H1 (cell line): ENCODE data around the gene TMEM163. TPM values are rescaled to one million over a fixed set of nuclear protein-coding genes. Genes with fewer than 3 reads are reported as not detected.

ENCODE experiments used
- CTCF ChIA-PET: fragments of 300-600 bp; sonication (Branson Sonifier 250); formaldehyde crosslinking; loops from one replicate; lab custom pipeline; 2021; ENCODE audit not compliant: partially characterized antibody; lab: Charles Lee
- POLR2A ChIA-PET: fragments of 300-600 bp; sonication (Branson Sonifier 250); formaldehyde crosslinking; loops from one replicate; lab custom pipeline; 2021; ENCODE audit warnings: inconsistent platforms; ENCODE audit not compliant: partially characterized antibody; lab: Charles Lee
- DNase-seq, 2 experiments: peaks; one replicate each; pipeline versions ENCODE4 v3.0.0 to v3.0.0-alpha.2; 2010 to 2022; ENCODE audit warnings: low spot score in 2 of 2, low read depth in 1 of 2, mixed read lengths in 1 of 2
- FAIRE-seq: peaks from 2 replicates; lab custom pipeline; 2011; peaks lifted over from hg19 to GRCh38; lab: Jason Lieb, UNC
- H2AFZ ChIP-seq: 2 replicates; pipeline ENCODE4 v1.8.1; 2012; ENCODE audit warnings: low read length, inconsistent platforms
- H2AK5ac ChIP-seq: 2 replicates; pipeline ENCODE4 v1.6.1; 2013; ENCODE audit warnings: low read depth, low read length
- H2BK120ac ChIP-seq: replicated peaks from 2 replicates; pipeline ENCODE3; 2013; ENCODE audit warnings: low read depth, low read length, inconsistent platforms
- H2BK12ac ChIP-seq: 2 replicates; pipeline ENCODE4 v1.6.1; 2013; ENCODE audit warnings: low read depth, low read length
- H2BK15ac ChIP-seq: 2 replicates; pipeline ENCODE4 v1.6.1; 2013; ENCODE audit warnings: low read length
- H2BK20ac ChIP-seq: 2 replicates; pipeline ENCODE4 v1.6.1; 2013; ENCODE audit warnings: low read length
- H2BK5ac ChIP-seq: 2 replicates; pipeline ENCODE4 v1.6.1; 2013; ENCODE audit warnings: low read depth, low read length
- H3K14ac ChIP-seq: 2 replicates; pipeline ENCODE4 v1.6.1; 2013; ENCODE audit warnings: inconsistent platforms; ENCODE audit not compliant: insufficient read length
- H3K18ac ChIP-seq: 2 replicates; pipeline ENCODE4 v1.6.1; 2013; ENCODE audit warnings: low read length; ENCODE audit errors: extremely low read depth
- H3K23ac ChIP-seq: 2 replicates; pipeline ENCODE4 v1.6.1; 2013; ENCODE audit warnings: inconsistent platforms; ENCODE audit not compliant: insufficient read length
- H3K23me2 ChIP-seq: 2 replicates; pipeline ENCODE4 v1.6.1; 2013; ENCODE audit warnings: low read depth, low read length
- H3K27ac ChIP-seq: 2 replicates; pipeline ENCODE4 v1.6.1; 2011; ENCODE audit warnings: low read depth, low read length, inconsistent platforms
- H3K27me3 ChIP-seq, 4 experiments: replicated peaks in 1 of 4; 1 replicate in 1 of 4; 2 replicates in 3 of 4; pipeline versions ENCODE4 v1.6.1 to v1.8.1; 2011 to 2013; ENCODE audit warnings: low read length in 3 of 4, mild to moderate bottlenecking in 3 of 4, inconsistent platforms in 2 of 4, mixed read lengths in 2 of 4, moderate library complexity in 1 of 4; ENCODE audit not compliant: control insufficient read depth in 3 of 4, insufficient read depth in 3 of 4; ENCODE audit errors: extremely low read depth in 1 of 4
- H3K36me3 ChIP-seq, 4 experiments: 2 replicates each; pipeline versions ENCODE4 v1.6.1 to v1.8.1; 2011 to 2013; ENCODE audit warnings: mild to moderate bottlenecking in 4 of 4, low read length in 3 of 4, moderate library complexity in 2 of 4, control low read depth in 1 of 4, inconsistent platforms in 1 of 4; ENCODE audit not compliant: insufficient read depth in 4 of 4, control insufficient read depth in 2 of 4
- H3K4ac ChIP-seq: replicated peaks from 2 replicates; pipeline ENCODE3; 2013; ENCODE audit warnings: low read length, low read depth, mixed read lengths, inconsistent platforms; ENCODE audit not compliant: insufficient read length
- H3K4me1 ChIP-seq, 4 experiments: replicated peaks in 1 of 4; 1 replicate in 1 of 4; 2 replicates in 3 of 4; pipeline versions ENCODE4 v1.6.1 to v1.8.1; 2011 to 2013; ENCODE audit warnings: low read length in 3 of 4, inconsistent platforms in 2 of 4, mixed read lengths in 1 of 4; ENCODE audit not compliant: insufficient read depth in 4 of 4, control insufficient read depth in 3 of 4
- H3K4me2 ChIP-seq, 2 experiments: 2 replicates each; pipeline versions ENCODE4 v1.6.1 to v1.8.1; 2011 to 2013; ENCODE audit warnings: low read depth in 2 of 2, low read length in 2 of 2, control low read depth in 1 of 2, inconsistent platforms in 1 of 2, mild to moderate bottlenecking in 1 of 2; ENCODE audit not compliant: insufficient read depth in 1 of 2
- H3K4me3 ChIP-seq, 4 experiments: fragments of 200-600, 300-600 bp in 1 of 4; sonication (generic), shearing (Covaris generic), sonication (Bioruptor Twin) in 1 of 4; 2 replicates each; pipeline versions ENCODE4 v1.5.1 to v1.8.1; 2011 to 2016; ENCODE audit warnings: low read length in 4 of 4, low read depth in 3 of 4, control low read depth in 2 of 4, inconsistent platforms in 2 of 4, mild to moderate bottlenecking in 2 of 4, mixed read lengths in 1 of 4, moderate library complexity in 1 of 4; ENCODE audit not compliant: insufficient read depth in 2 of 4; ENCODE audit errors: extremely low read depth in 1 of 4
- H3K56ac ChIP-seq: replicated peaks from 2 replicates; pipeline ENCODE3; 2013; ENCODE audit warnings: low read depth, mild to moderate bottlenecking, mixed read lengths, low read length, inconsistent platforms; ENCODE audit not compliant: insufficient read length
- H3K79me1 ChIP-seq: 2 replicates; pipeline ENCODE4 v1.6.1; 2013; ENCODE audit warnings: low read depth, low read length, control low read depth
- H3K79me2 ChIP-seq, 2 experiments: 2 replicates each; pipeline versions ENCODE4 v1.6.1 to v1.8.1; 2012 to 2013; ENCODE audit warnings: low read length in 2 of 2, mild to moderate bottlenecking in 2 of 2, inconsistent platforms in 1 of 2; ENCODE audit not compliant: insufficient read depth in 2 of 2, control insufficient read depth in 1 of 2
- H3K9ac ChIP-seq, 4 experiments: replicated peaks in 1 of 4; 1 replicate in 1 of 4; 2 replicates in 3 of 4; pipeline versions ENCODE4 v1.6.1 to v1.8.1; 2011 to 2013; ENCODE audit warnings: low read depth in 3 of 4, low read length in 3 of 4, control low read depth in 2 of 4, mild to moderate bottlenecking in 2 of 4, moderate library complexity in 2 of 4, inconsistent platforms in 1 of 4; ENCODE audit errors: extremely low read depth in 1 of 4
- H3K9me3 ChIP-seq, 2 experiments: 2 replicates each; pipeline versions ENCODE4 v1.6.1 to v1.8.1; 2012 to 2013; ENCODE audit warnings: mild to moderate bottlenecking in 2 of 2, moderate library complexity in 2 of 2, control low read depth in 1 of 2, inconsistent platforms in 1 of 2, low read depth in 1 of 2, low read length in 1 of 2, mixed read lengths in 1 of 2; ENCODE audit not compliant: insufficient read depth in 2 of 2
- H4K20me1 ChIP-seq, 2 experiments: replicated peaks in 1 of 2; 2 replicates each; pipeline versions ENCODE3 to v1.8.1; 2011 to 2013; ENCODE audit warnings: inconsistent platforms in 2 of 2, low read length in 2 of 2, mild to moderate bottlenecking in 1 of 2; ENCODE audit not compliant: insufficient read depth in 2 of 2, control insufficient read depth in 1 of 2
- H4K5ac ChIP-seq: 2 replicates; pipeline ENCODE4 v1.6.1; 2013; ENCODE audit warnings: low read length, low read depth, mixed read lengths, inconsistent platforms; ENCODE audit not compliant: insufficient read length
- H4K8ac ChIP-seq: 2 replicates; pipeline ENCODE4 v1.8.0; 2013; ENCODE audit warnings: mild to moderate bottlenecking, moderate library complexity, low read length, inconsistent platforms; ENCODE audit not compliant: insufficient read depth; ENCODE audit errors: extremely low read depth
- H4K91ac ChIP-seq: replicated peaks from 2 replicates; pipeline ENCODE3; 2013; ENCODE audit warnings: low read length, mixed read lengths, inconsistent platforms; ENCODE audit not compliant: insufficient read length
- CREB1 ChIP-seq: IDR thresholded peaks from 2 replicates; pipeline ENCODE4 v1.6.1; 2012; ENCODE audit warnings: inconsistent platforms
- GTF2F1 ChIP-seq: IDR thresholded peaks from 2 replicates; pipeline ENCODE4 v1.6.1; 2012; ENCODE audit warnings: low read depth, low read length, improper control_type of control experiment, borderline replicate concordance
- KDM4A ChIP-seq: IDR thresholded peaks from one replicate; pipeline ENCODE4 v1.7.1; 2012; ENCODE audit warnings: low read depth, mild to moderate bottlenecking, moderate library complexity, low read length, inconsistent platforms; ENCODE audit not compliant: severe bottlenecking
- NRF1 ChIP-seq: IDR thresholded peaks from 2 replicates; pipeline ENCODE4 v1.6.1; 2011; ENCODE audit warnings: mild to moderate bottlenecking, low read depth, low read length, improper control_type of control experiment
- YY1 ChIP-seq: IDR thresholded peaks from 2 replicates; pipeline ENCODE4 v1.6.1; 2011; ENCODE audit warnings: low read depth, mild to moderate bottlenecking, low read length
- WGBS, 2 experiments: shearing (Covaris generic) in 1 of 2; methylation state at CpG; one replicate each; pipeline versions ENCODE4 v1.1.6 to v1.1.7; 2013 to 2015; ENCODE audit warnings: low lambda C conversion rate in 2 of 2, mixed read lengths in 2 of 2, inconsistent platforms in 1 of 2, low coverage in 1 of 2, missing lambda C conversion rate in 1 of 2; ENCODE audit not compliant: insufficient replicate concordance in 2 of 2, insufficient coverage in 1 of 2, insufficient read length in 1 of 2; ENCODE audit errors: extremely low coverage in 1 of 2, missing lambda C conversion rate in 1 of 2; 5-methylcytosine and 5-hydroxymethylcytosine counted together
- polyA plus RNA-seq, 7 experiments: library from polyadenylated mRNA; depleted of rRNA in 3 of 7; stranded (reverse) in 5 of 7; unstranded in 2 of 7; fragments of >200 nt in 5 of 7; fragments of 200-250 nt in 2 of 7; gene quantifications; 1 replicate in 5 of 7; 2 replicates in 1 of 7; 4 replicates in 1 of 7; pipeline versions ENCODE4 v1.2.1 to v1.2.3, GENCODE V29; 2011 to 2013; ENCODE audit warnings: missing spikeins in 2 of 7, mixed read lengths in 2 of 7
- total RNA-seq: library from RNA; stranded (reverse); fragmentation: NEBNext Ultra II Directional; extraction: Animal tissue kit (Norgen Biotek cat#: 25700); gene quantifications from 2 replicates; pipeline ENCODE4 v1.2.1, GENCODE V29; 2021

Gene TMEM163
- total and polyA plus RNA-seq, 2 of the 8 experiments (the other 6 are each of a cell fraction or from before 2014, with no cell fraction given): 2.8 to 3.2 TPM

DNA sequence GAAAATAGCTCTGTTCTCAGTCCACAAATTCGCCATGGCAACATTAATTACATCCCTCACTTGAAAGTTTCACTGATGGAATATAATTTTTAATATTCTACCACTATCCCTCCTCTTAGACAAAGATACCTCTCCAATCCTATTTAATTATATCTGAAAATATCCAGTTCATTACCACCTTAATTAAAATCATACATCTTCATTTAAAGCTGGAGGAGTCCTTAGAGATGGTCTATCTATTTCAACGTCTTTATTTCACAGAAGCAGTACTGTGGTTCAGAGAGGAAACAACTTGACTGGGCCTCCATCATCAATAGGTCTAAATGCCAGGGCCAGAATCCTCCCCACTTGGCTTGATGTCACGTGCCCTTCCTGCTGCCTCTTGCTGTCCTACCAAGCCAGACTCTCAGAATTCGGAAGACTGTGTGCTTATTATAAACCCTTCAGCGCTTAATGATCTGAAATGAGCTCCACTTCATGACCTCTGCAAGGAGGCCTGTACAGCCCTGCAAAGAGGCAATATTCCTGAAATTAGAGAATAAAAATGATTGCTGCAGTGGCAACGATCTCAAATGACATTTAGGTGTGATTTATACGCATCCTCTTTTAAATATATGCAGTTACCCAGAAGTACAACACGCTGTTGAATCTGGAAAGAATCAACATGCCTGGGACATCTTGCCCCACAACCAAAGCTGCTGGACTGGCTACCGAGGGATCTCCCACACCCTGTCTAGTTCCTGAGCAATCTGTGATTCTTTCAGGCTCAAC is 146.3 kb downstream of the TMEM163 start:
- TF ChIP-seq CREB1 (no peak), GTF2F1 (no peak), NRF1 (no peak), YY1 (no peak), KDM4A (no peak)
- Histone ChIP-seq H3K23me2 (no peaks in the 10 kb centered on the region; the same call in 1 of the 2 replicates), H2AFZ (no peak overlapping the region), H2AK5ac (no peak overlapping the region), H2BK120ac (no peak overlapping the region), H3K27me3 (no peaks in the 10 kb centered on the region), H3K79me2 (no peaks in the 10 kb centered on the region), H4K5ac (no peak overlapping the region), H3K9ac (no peak overlapping the region), H3K4me3 (no peak overlapping the region), H3K4ac (no peak overlapping the region), H2BK12ac (no peak overlapping the region), H2BK15ac (peak overlapping the region; percentile 72; the same call in 1 of the 2 replicates), H2BK5ac (no peak overlapping the region), H3K56ac (no peak overlapping the region), H4K8ac (no peak overlapping the region), H3K9me3 (no peaks in the 10 kb centered on the region), H4K20me1 (no peaks in the 10 kb centered on the region), H3K27ac (no peak overlapping the region), H4K91ac (no peak overlapping the region), H2BK20ac (no peak overlapping the region), H3K79me1 (no peaks in the 10 kb centered on the region), H3K14ac (no peak overlapping the region), H3K23ac (no peak overlapping the region), H3K18ac (no peak overlapping the region), H3K4me1 (no peaks in the 10 kb centered on the region; a peak in 1 of 7 replicates), H3K36me3 (no peaks in the 10 kb centered on the region), H3K4me2 (no peak overlapping the region)
- ChIA-PET CTCF (interaction anchor here (0.8 to 2.1 kb wide), 5 partner anchors 12 to 122 kb away, joined by 3 to 8 read pairs (median 3); no protein-coding TSS in a partner anchor), POLR2A (no interaction called here)
- 92% methylated on average over 9 of the region's 9 CpGs; no CpG with 5 or more reads in 1 of the 2 experiments for WGBS, 2 experiments
- DNase-seq (no peak), FAIRE-seq (no peak)
